Right renal cortex interstitium (tissue), 3 donors: ENCODE results near the gene ENDOG. TPM values are rescaled to one million over a fixed set of nuclear protein-coding genes. Genes with fewer than 3 reads are reported as not detected.
"Not testable (repeated sequence)": the region's sequence is repeated elsewhere in the genome, so short reads cannot be mapped to it uniquely, and the experiment has no call there.

Experiments
- DNase-seq, 3 donors: peaks; one replicate each; pipeline ENCODE4 v3.0.0-alpha.2; 2013; ENCODE audit warnings: low read depth in 3 of 3, low spot score in 2 of 3
- polyA plus RNA-seq, 3 donors: library from polyadenylated mRNA; unstranded; fragments of 120-200 nt; gene quantifications; one replicate each; pipeline ENCODE4 v1.2.1, GENCODE V29; 2013; ENCODE audit not compliant: insufficient read length in 3 of 3

Gene ENDOG
- polyA plus RNA-seq, 3 donors, result 6.3 to 9.6 (median 6.7) TPM

- no peak for DNase-seq
Measured at GRCh38 chr9:128860937-128861336, 42.6 kb downstream of the ENDOG start.

- no peak for DNase-seq
Measured at GRCh38 chr9:128861501-128861900, 43.2 kb downstream of the ENDOG start.

- DNase-seq, result no peak
Measured at GRCh38 chr9:128862401-128862851, 44.1 kb downstream of the ENDOG start.

GRCh38 chr9:128863647-128864046, 45.3 kb downstream of the ENDOG start:
- DNase-seq, result no peak

GRCh38 chr9:128870128-128870940, 52.0 kb downstream of the ENDOG start:
- DNase-seq, result no peak

GRCh38 chr9:128870941-128871265, 52.6 kb downstream of the ENDOG start:
- not testable (repeated sequence) for DNase-seq

Other genes starting within 250 kb of the ENDOG start
- 10 to 100 TPM; 54.2 to 58.1 (median 57.6) TPM for gene DYNC2I2, start 161.7 kb upstream of the ENDOG start, polyA plus RNA-seq
- gene SET, start 129.3 kb upstream of the ENDOG start, polyA plus RNA-seq, result 100 to 1,000 TPM; 701 to 773 (median 755) TPM
- gene PKN3, start 116.0 kb upstream of the ENDOG start, polyA plus RNA-seq, result 10 to 100 TPM in 1 of 3 donors, 1 to 10 TPM in 2; 8.3 to 10.2 (median 9.3) TPM
- 10 to 100 TPM; 14.4 to 19.5 (median 17.0) TPM for gene ZDHHC12, start 94.4 kb upstream of the ENDOG start, polyA plus RNA-seq
- gene ZER1, start 46.6 kb upstream of the ENDOG start, polyA plus RNA-seq, result 10 to 100 TPM; 29.1 to 32.2 (median 30.4) TPM
- gene TBC1D13, start 31.2 kb upstream of the ENDOG start, polyA plus RNA-seq, result 10 to 100 TPM; 35.8 to 37.9 (median 37.9) TPM
- gene SPOUT1, start 11.3 kb downstream of the ENDOG start, polyA plus RNA-seq, result 10 to 100 TPM; 26.1 to 35.1 (median 33.2) TPM
- 10 to 100 TPM; 18.9 to 20.7 (median 19.7) TPM for gene KYAT1, start 63.5 kb downstream of the ENDOG start, polyA plus RNA-seq
- gene LRRC8A, start 63.6 kb downstream of the ENDOG start, polyA plus RNA-seq, result 10 to 100 TPM; 27.2 to 31.1 (median 28.2) TPM
- 10 to 100 TPM; 52.5 to 57.0 (median 54.4) TPM for gene PHYHD1, start 102.5 kb downstream of the ENDOG start, polyA plus RNA-seq
- 10 to 100 TPM; 15.6 to 18.9 (median 17.0) TPM for gene DOLK, start 129.1 kb downstream of the ENDOG start, polyA plus RNA-seq
- gene NUP188, start 129.2 kb downstream of the ENDOG start, polyA plus RNA-seq, result 10 to 100 TPM; 38.6 to 41.4 (median 40.5) TPM
- 100 to 1,000 TPM in 2 of 3 donors, 10 to 100 TPM in 1; 94.9 to 104 (median 102) TPM for gene SH3GLB2, start 209.8 kb downstream of the ENDOG start, polyA plus RNA-seq
- 10 to 100 TPM; 15.4 to 16.1 (median 15.6) TPM for gene MIGA2, start 218.1 kb downstream of the ENDOG start, polyA plus RNA-seq